EH (cell line): ENCODE data around the gene BAMBI.
A peak's percentile ranks its signal among the peaks of the same experiment; 100 is the strongest.

Source experiments
- DNase-seq: peaks from one replicate; pipeline ENCODE4 v3.0.0-alpha.2; 2015; ENCODE audit warnings: low read depth

Gene BAMBI

GRCh38 chr10:28676326-28676967 lies 874 bp upstream of the BAMBI start:
- peak; percentile 23 for DNase-seq

- DNase-seq = peak; percentile 52
Measured at GRCh38 chr10:28677888-28678686, 766 bp downstream of the BAMBI start.

GRCh38 chr10:28678687-28679457 lies 1.6 kb downstream of the BAMBI start:
- DNase-seq = peak; percentile 41

GRCh38 chr10:28679581-28680357 lies 2.4 kb downstream of the BAMBI start:
- DNase-seq = no peak

GRCh38 chr10:28680358-28680752 lies 3.0 kb downstream of the BAMBI start:
- peak; percentile 40 for DNase-seq

GRCh38 chr10:28681291-28681763 lies 4.0 kb downstream of the BAMBI start:
- DNase-seq = no peak

GRCh38 chr10:28681928-28682750 lies 4.8 kb downstream of the BAMBI start:
- DNase-seq = no peak

- DNase-seq = no peak
Measured at GRCh38 chr10:28684157-28684985, 7.0 kb downstream of the BAMBI start.

GRCh38 chr10:28684986-28685580 lies 7.8 kb downstream of the BAMBI start:
- DNase-seq = no peak

- DNase-seq = no peak
Measured at GRCh38 chr10:28685717-28686116, 8.4 kb downstream of the BAMBI start.

GRCh38 chr10:28686835-28687682 lies 9.7 kb downstream of the BAMBI start:
- DNase-seq = no peak

- no peak for DNase-seq
Measured at GRCh38 chr10:28687683-28688001, 10.3 kb downstream of the BAMBI start.

- no peak for DNase-seq
Measured at GRCh38 chr10:28690545-28690944, 13.2 kb downstream of the BAMBI start.

GRCh38 chr10:28691187-28691694 lies 13.9 kb downstream of the BAMBI start:
- no peak for DNase-seq

GRCh38 chr10:28692050-28692449 lies 14.7 kb downstream of the BAMBI start:
- DNase-seq = no peak

- no peak for DNase-seq
Measured at GRCh38 chr10:28694530-28694929, 17.2 kb downstream of the BAMBI start.

- no peak for DNase-seq
Measured at GRCh38 chr10:28698075-28698474, 20.8 kb downstream of the BAMBI start.

- DNase-seq = peak; percentile 26
Measured at GRCh38 chr10:28704464-28705161, 27.3 kb downstream of the BAMBI start.
